Mononuclear cell (primary cell): ENCODE results near the gene ACSL6. TPM values are rescaled to one million over a fixed set of nuclear protein-coding genes. Genes with fewer than 3 reads are reported as not detected.

Source experiments
- H3K27me3 ChIP-seq: 2 replicates; pipeline ENCODE4 v1.6.0; 2011; ENCODE audit warnings: low read length, control low read depth; ENCODE audit not compliant: insufficient read depth
- H3K4me1 ChIP-seq: 2 replicates; pipeline ENCODE4 v1.5.1; 2011; ENCODE audit warnings: mild to moderate bottlenecking, low read length, control low read depth; ENCODE audit not compliant: insufficient read depth
- H3K4me3 ChIP-seq: 2 replicates; pipeline ENCODE4 v1.5.1; 2011; ENCODE audit warnings: mild to moderate bottlenecking, low read length, moderate library complexity
- H3K9me3 ChIP-seq: 2 replicates; pipeline ENCODE4 v1.5.1; 2011; ENCODE audit warnings: low read depth, mild to moderate bottlenecking, control low read depth, low read length
- total RNA-seq: library from RNA; depleted of rRNA; stranded (reverse); fragments of >200 nt; gene quantifications from one replicate; pipeline ENCODE4 v1.2.3, GENCODE V29; 2012

The ACSL6 gene
- total RNA-seq, 1 donor = 24.8 TPM

DNA sequence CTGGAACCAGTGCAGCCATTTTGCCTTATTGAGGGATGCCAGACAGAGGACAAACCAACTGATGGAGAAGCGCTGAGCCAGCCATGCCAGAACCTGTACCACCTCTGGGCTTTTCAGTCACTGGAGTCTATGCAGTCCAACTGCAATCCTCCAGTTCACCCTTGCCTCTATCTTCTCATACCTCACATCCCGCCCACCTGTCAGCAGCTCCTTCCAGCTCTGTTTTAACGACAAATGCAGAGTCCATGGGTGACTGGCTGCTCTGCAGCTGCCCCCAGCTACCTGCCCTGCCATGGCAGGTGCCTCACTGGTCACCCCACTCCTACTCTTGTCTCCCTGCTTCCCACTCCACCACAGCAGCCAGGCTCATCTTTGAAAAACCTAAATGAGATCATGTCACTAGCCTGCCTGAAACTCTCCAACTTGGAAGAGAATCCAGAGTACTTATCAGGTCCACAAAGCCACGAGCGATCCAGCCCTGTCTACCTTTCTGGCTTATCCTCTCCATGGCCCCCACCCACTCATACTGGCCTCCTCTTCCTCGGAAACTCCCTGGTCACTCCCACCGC, 14.0 kb upstream of the ACSL6 start:
- no peaks in the 10 kb centered on the region for H3K9me3 ChIP-seq
- peaks cover 17% of the 10 kb centered on the region for H3K4me1 ChIP-seq
- no peaks in the 10 kb centered on the region for H3K27me3 ChIP-seq
- H3K4me3 ChIP-seq = no peak overlapping the region

DNA sequence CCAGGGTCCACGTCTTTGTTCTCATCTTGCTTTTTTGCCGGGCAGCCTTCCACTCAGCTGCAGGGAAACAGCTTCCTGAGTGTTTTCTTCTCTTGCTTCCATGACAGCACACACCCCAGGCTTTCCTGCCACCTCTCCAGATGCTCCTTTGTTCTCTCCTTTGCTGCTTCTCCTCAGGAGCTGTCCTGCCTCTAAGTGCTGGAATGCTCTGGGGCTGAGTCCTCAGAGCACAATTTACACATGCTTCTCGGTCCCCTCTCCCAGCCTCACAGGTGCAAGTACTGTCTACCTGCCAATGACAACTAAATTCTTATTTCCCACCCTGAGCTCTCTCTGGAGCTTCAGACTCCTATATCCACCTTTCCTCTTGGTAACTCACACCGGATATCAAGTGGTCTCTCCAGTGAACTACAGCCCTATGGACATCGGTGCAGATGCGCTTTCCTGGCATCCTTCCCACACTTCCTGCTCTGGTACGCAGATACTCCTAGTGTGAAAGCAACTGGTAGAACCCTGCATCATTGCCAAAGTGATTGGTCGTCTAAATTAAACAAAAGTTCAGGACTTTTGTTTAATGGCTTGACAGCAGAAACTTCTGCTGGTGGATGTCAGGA, 13.4 kb upstream of the ACSL6 start:
- Histone ChIP-seq H3K4me3 (no peak overlapping the region), H3K9me3 (no peaks in the 10 kb centered on the region), H3K27me3 (no peaks in the 10 kb centered on the region), H3K4me1 (peaks cover 21% of the 10 kb centered on the region)

- Histone ChIP-seq H3K4me1 (peaks cover 29% of the 10 kb centered on the region), H3K4me3 (no peak overlapping the region), H3K9me3 (no peaks in the 10 kb centered on the region), H3K27me3 (no peaks in the 10 kb centered on the region)
Observed at GRCh38 chr5:132024117-132024435, 12.6 kb upstream of the ACSL6 start.

DNA sequence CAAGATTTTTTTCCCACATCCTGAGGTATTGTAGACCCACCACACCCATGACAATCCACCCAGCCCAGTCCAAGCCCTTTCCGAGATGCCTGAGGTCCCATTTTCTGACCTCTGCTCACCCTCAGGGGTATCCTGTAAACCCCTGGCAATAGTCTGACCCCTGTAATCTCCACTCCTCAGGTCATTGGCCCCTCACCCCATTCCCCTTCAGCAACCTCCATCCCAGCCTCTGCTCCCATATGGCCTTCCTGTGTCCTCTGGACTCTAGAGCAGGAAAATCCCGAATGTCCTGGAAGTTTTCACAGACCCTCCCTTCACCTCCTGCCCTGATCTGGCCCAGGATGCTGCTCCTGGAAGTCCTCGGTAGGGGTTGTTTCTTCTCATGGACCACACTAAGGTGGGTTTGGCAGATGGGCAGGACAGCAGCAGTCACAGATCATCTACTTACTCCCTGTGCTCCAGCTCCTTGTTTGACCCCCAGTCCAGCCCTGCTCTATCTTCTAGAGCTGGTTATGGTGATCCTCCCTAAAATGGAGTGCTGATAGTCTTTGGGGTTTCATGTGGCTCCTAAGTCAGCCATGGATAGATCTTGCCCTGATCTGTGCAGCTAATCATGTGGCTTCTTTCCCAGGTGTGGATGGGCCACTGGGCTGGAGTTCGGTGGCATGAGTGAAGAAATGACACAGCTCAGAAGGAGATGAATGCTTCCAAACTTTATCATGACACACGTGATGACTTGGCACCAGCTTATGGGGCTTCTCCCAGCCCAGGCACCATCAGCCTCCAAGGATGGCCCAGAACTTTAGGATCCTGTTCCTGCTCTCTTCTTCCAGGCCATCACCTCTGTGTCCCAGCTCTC, 12.0 kb upstream of the ACSL6 start:
- Histone ChIP-seq H3K4me1 (peaks cover 33% of the 10 kb centered on the region), H3K27me3 (no peaks in the 10 kb centered on the region), H3K4me3 (no peak overlapping the region), H3K9me3 (no peaks in the 10 kb centered on the region)

GRCh38 chr5:132022737-132023136, 11.3 kb upstream of the ACSL6 start:
- peaks cover 34% of the 10 kb centered on the region for H3K4me1 ChIP-seq
- H3K27me3 ChIP-seq = no peaks in the 10 kb centered on the region
- no peak overlapping the region for H3K4me3 ChIP-seq
- H3K9me3 ChIP-seq = no peaks in the 10 kb centered on the region

DNA sequence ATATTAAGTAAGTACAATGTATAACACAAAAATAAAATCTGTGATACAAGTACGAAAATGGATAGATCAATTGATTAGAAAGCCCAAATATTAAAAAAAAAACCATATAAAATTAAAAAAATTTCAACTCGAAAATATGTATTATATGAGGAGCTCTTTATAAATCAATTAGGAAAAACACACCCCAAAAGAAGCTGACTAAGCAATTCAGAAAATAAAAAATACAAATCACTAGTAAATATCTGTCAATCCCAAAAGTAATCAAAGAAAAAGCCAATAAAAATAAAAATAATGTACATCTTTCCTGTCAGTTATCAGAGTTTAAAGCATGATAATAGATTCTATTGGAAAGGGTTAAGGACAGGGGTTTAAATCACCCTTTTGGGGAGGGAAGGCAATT, 10.2 kb upstream of the ACSL6 start:
- Histone ChIP-seq H3K4me3 (no peak overlapping the region), H3K9me3 (no peaks in the 10 kb centered on the region), H3K4me1 (peaks cover 30% of the 10 kb centered on the region), H3K27me3 (no peaks in the 10 kb centered on the region)

DNA sequence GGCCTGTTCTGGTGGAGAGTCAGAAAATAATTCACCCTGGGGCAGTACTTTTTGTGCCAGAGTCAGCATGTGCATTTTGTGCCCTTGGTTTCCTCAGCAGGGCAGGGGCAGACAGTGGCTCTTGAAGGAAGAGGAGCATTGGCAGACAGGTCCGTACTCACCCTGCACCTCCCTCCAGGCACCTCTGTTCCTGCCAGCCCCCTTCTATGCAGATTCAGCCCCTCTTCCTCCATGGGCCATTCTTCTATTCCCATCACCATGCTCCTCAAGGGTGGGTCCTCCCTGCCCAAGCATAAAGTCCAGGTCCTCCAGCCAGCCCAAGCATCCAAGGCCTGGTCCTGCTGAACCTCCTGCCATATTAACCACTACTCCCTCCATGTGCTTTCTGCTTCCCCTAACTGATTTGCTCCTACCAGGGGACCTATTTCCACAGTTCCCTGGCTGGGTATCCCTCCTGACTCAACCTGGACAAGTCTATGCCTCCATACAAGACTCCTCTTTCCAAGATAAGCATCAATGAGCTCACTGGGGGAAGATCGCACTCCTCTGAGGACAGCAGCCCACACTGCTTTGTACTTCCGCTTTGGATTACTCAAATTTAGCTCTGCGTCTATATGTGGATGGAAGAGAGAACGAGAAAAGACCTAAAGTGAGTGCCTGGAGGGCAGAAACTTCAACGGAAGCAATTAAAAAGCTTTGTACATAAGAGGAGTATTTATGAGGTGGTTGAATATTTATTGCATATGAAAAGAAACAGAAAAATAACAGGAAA, 9.3 kb upstream of the ACSL6 start:
- Histone ChIP-seq H3K4me3 (no peak overlapping the region), H3K4me1 (peaks cover 24% of the 10 kb centered on the region), H3K27me3 (no peaks in the 10 kb centered on the region), H3K9me3 (no peaks in the 10 kb centered on the region)

DNA sequence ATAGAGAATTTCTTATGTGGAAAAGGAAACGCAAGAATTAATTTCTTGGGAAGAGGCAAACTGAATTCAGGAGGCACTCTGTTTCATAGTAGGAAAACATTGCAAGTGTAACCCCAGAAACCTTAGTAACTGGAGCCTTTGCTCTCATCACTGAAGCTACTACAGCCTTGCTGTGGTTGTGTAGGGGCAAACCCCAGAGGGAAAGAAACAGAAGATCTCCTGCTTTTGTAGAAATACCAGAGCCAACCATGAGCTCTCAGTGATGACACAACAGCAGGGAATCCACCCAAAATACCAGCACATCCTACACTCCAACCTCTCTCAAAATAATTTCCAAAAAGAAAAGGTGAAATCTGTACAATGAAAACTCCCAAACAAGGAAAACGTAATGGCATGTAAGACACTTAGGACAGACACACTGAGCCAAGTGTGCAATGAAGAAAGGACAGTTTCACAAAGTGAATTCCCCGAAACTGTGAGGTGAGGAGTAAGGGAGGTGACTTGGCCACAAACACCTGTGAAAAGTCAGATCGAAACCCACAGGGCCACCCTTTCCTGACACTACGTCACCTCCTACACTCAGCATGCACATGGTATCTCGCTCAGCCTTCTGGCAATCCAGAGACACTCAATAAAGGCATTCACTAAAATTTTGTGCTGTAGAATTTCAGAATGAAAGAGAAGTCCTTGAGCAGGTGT, 8.5 kb upstream of the ACSL6 start:
- H3K4me3 ChIP-seq = no peak overlapping the region
- H3K27me3 ChIP-seq = no peaks in the 10 kb centered on the region
- H3K4me1 ChIP-seq = peaks cover 24% of the 10 kb centered on the region
- H3K9me3 ChIP-seq = no peaks in the 10 kb centered on the region

DNA sequence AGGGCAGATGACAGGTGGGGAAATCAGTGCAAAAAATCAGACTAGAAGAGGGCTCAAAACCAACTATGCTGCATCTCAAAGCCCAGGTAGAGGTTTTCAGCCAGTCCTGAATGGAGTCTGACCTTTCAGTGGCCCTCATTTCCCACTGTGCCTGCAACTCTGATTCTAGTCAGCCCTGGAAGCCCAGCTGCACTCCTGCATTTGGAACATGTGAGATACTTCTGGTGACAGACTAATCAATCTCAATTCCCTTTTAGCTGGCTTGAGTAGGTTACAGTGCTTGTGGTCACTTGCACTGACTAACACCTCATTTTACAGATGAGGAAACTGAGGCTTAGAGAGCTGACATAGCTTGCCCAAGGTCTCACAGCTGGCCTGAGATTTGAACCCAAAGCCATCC, 7.9 kb upstream of the ACSL6 start:
- peaks cover 5% of the 10 kb centered on the region for H3K27me3 ChIP-seq
- no peak overlapping the region for H3K4me3 ChIP-seq
- H3K4me1 ChIP-seq = peaks cover 24% of the 10 kb centered on the region
- H3K9me3 ChIP-seq = no peaks in the 10 kb centered on the region

- peaks cover 9% of the 10 kb centered on the region for H3K27me3 ChIP-seq
- no peaks in the 10 kb centered on the region for H3K9me3 ChIP-seq
- H3K4me3 ChIP-seq = no peak overlapping the region
- H3K4me1 ChIP-seq = peaks cover 24% of the 10 kb centered on the region
Observed at GRCh38 chr5:132017738-132018625, 6.5 kb upstream of the ACSL6 start.

DNA sequence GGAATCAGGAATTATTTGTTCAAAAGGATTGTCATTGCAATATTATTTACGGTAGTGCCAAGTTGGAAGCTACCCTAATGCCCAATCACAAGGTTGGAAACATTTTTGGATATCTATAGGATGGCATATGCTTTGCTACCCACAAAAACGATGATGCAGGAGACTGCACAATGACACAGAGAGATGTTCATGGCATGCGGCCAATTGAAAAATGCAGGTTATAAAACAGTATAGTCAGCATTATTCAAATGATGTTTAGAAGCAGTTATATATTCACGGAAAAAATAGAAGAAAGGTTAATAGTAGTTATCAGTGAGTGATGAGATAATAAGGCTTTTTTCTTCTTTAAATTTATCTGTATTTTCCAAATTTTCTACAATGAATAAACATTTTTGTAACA, 5.9 kb upstream of the ACSL6 start:
- Histone ChIP-seq H3K27me3 (peaks cover 16% of the 10 kb centered on the region), H3K9me3 (no peaks in the 10 kb centered on the region), H3K4me1 (peaks cover 24% of the 10 kb centered on the region), H3K4me3 (no peak overlapping the region)

DNA sequence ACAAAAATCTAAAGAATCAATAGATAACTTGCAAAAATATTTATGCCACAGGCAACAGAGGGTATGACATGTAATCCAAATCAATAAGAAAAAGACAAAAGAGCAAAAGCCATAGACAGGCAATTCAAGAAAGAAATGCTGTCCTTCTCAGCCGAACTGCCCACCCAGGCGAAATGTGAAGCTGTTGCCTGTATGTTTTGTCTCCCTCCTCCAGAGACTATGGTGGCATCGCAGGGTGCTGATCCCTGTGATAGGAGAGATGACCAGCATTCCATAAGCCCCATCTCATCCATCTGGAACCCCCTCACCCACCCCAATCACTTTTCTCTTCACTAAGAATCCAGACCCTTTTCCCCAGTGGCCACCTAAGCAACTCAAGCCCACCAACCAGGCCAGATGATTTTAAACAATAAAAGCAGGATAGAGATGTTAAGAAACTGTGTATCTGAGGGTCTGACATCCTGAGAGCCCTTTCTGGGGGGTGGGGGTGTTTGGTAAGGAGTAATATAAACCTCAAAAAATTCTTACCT, 5.3 kb upstream of the ACSL6 start:
- H3K4me3 ChIP-seq = no peak overlapping the region
- H3K27me3 ChIP-seq = peaks cover 21% of the 10 kb centered on the region
- H3K9me3 ChIP-seq = no peaks in the 10 kb centered on the region
- H3K4me1 ChIP-seq = peaks cover 24% of the 10 kb centered on the region

DNA sequence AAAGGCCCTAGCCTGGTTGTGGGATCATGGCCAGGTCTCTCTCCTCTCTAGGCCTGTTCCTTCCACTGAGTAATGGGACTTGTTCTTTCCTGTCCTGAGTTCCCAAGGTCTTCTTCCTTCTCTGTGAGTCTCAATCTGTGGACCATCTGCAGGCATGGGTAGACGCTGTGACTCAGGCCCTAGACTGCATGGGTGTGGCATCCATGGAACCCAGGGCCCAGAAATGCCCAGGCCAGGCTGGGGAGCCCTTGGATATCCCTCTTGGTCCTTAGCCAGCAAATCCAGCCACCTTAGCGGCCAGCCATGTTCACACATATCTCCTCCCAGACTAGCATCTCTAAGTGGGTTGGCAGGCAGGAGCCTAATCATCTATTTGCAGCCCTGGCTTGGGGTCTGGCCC, 2.3 kb upstream of the ACSL6 start:
- peaks cover 48% of the 10 kb centered on the region for H3K27me3 ChIP-seq
- no peak overlapping the region for H3K4me3 ChIP-seq
- H3K4me1 ChIP-seq = peaks cover 10% of the 10 kb centered on the region
- H3K9me3 ChIP-seq = no peaks in the 10 kb centered on the region
